Body of pancreas (tissue), 4 donors: ENCODE data around the gene CCBE1.

Source experiments
- POLR2A ChIP-seq, 3 donors: fragments of 450-650 bp; IDR thresholded peaks; one replicate each; pipeline ENCODE4 v1.6.1; 2016; ENCODE audit warnings: antibody characterized with exemption in 3 of 3, mild to moderate bottlenecking in 2 of 3
- TF ChIP-seq, protein P1 (sequence below), 7 experiments: fragments of 450-650 bp in 4 of 7; fragments of 200-600 bp in 3 of 7; sonication (generic) in 3 of 7; IDR thresholded peaks; one replicate each; pipeline ENCODE4 v1.5.1; 2016 to 2019; ENCODE audit warnings: antibody characterized with exemption in 7 of 7

DNA sequence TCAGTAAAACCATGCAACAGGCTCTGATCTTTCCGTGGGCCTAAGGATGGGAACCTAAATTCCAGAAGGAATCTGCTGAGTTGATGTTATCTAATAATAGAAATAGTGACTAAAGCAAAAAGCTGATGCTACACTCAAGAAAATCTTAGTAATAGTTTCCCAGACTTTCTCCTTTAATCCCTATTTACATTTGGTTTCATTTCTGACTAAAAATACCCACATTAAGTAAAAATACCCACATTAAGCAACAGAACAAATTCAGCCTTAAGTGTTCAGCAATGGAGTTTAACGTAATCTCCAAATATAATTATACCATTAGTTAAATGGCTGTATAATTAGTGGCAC is 50.3 kb downstream of the CCBE1 start:
- TF ChIP-seq, protein P1, sequence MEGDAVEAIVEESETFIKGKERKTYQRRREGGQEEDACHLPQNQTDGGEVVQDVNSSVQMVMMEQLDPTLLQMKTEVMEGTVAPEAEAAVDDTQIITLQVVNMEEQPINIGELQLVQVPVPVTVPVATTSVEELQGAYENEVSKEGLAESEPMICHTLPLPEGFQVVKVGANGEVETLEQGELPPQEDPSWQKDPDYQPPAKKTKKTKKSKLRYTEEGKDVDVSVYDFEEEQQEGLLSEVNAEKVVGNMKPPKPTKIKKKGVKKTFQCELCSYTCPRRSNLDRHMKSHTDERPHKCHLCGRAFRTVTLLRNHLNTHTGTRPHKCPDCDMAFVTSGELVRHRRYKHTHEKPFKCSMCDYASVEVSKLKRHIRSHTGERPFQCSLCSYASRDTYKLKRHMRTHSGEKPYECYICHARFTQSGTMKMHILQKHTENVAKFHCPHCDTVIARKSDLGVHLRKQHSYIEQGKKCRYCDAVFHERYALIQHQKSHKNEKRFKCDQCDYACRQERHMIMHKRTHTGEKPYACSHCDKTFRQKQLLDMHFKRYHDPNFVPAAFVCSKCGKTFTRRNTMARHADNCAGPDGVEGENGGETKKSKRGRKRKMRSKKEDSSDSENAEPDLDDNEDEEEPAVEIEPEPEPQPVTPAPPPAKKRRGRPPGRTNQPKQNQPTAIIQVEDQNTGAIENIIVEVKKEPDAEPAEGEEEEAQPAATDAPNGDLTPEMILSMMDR (IDR thresholded peaks at IDR 0.05): no peak
- TF ChIP-seq POLR2A (IDR thresholded peaks at IDR 0.05): no peak
